ENCODE results near the gene ARPC1B.

GRCh38 chr7:99418260-99418659 lies 43.7 kb downstream of the ARPC1B start:
- TF ChIP-seq, protein P1, sequence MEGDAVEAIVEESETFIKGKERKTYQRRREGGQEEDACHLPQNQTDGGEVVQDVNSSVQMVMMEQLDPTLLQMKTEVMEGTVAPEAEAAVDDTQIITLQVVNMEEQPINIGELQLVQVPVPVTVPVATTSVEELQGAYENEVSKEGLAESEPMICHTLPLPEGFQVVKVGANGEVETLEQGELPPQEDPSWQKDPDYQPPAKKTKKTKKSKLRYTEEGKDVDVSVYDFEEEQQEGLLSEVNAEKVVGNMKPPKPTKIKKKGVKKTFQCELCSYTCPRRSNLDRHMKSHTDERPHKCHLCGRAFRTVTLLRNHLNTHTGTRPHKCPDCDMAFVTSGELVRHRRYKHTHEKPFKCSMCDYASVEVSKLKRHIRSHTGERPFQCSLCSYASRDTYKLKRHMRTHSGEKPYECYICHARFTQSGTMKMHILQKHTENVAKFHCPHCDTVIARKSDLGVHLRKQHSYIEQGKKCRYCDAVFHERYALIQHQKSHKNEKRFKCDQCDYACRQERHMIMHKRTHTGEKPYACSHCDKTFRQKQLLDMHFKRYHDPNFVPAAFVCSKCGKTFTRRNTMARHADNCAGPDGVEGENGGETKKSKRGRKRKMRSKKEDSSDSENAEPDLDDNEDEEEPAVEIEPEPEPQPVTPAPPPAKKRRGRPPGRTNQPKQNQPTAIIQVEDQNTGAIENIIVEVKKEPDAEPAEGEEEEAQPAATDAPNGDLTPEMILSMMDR (IDR thresholded peaks at IDR 0.05) = no peak
- no peak for TF ChIP-seq ZFX (IDR thresholded peaks at IDR 0.05; ENCODE audit: borderline replicate concordance)

Measured in 22Rv1 (cell line).